ENCODE measurements around the gene LTN1. TPM values are rescaled to one million over a fixed set of nuclear protein-coding genes. Genes with fewer than 3 reads are reported as not detected.

Gene LTN1
- total RNA-seq, 1 donor from 2014 or later = 14.9 TPM

DNA sequence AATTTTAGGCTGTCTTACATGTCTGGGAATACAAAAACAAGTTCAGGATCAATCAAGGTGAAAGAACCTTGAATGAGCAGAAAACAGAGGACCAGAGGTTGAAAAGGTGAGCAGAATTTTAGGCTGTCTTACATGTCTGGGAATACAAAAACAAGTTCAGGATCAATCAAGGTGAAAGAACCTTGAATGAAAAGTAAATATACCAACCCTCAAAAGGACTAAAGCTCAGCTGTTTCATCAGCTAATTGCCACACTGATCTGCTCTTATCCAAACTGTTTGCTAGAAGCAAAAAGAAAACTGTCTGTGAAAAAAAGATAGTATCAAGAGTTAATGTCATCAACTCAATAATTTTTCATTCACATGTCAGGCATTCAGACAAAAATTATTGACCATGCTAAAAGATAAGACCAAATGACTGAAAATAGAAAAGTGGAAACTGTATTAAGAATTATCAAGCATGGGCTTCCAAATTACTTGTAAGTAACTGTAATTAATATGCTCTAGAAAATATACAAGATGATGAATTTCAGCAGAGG, 69.2 kb downstream of the LTN1 start:
- no peak for ATAC-seq

- ATAC-seq = no peak
Measured at GRCh38 chr21:28922368-28922767, 70.3 kb downstream of the LTN1 start.

GRCh38 chr21:28916150-28916893, 76.4 kb downstream of the LTN1 start:
- no peak for ATAC-seq

DNA sequence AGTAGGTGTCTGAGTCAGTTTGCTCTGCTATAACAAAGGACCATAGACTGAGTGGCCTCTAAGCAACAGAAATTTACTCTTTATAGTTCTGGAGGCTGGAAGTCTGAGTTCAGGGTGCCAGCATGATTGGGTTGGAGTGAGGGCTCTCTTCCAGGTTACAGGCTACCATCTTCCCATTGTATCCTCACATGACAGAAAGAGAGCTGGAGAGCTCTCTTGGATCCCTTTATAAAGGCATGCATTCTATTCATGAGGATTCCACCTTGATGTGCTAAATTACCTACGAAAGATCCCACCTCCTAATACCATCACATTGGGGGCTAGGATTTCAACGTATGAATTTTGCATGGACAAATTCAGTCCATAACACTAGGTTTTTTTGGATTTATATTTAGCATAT, 79.6 kb downstream of the LTN1 start:
- ATAC-seq = no peak

GRCh38 chr21:28910280-28910887, 82.3 kb downstream of the LTN1 start:
- ATAC-seq = no peak

DNA sequence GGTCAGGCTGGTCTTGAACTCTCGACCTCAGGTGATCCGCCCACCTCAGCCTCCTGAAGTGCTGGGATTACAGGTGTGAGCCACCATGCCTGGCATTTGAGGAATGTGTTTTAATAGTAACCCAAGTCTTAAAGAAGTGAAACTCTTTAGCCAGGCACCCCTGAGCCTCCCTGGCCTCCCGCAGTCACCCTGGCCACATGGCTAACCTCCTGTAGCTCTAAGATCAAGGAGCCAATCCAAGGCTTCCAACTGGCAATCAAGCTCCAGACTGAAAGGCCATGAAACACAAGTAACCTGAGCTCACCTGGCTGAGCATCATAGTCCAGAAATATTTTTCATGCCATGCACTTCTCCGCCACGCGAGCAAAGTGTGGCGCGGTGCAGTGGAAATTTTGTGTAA, 84.3 kb downstream of the LTN1 start:
- no peak for ATAC-seq

GRCh38 chr21:28906841-28907240, 85.8 kb downstream of the LTN1 start:
- no peak for ATAC-seq

GRCh38 chr21:28906236-28906635, 86.4 kb downstream of the LTN1 start:
- no peak for ATAC-seq

- no peak for ATAC-seq
Measured at GRCh38 chr21:28904961-28905435, 87.7 kb downstream of the LTN1 start.

DNA sequence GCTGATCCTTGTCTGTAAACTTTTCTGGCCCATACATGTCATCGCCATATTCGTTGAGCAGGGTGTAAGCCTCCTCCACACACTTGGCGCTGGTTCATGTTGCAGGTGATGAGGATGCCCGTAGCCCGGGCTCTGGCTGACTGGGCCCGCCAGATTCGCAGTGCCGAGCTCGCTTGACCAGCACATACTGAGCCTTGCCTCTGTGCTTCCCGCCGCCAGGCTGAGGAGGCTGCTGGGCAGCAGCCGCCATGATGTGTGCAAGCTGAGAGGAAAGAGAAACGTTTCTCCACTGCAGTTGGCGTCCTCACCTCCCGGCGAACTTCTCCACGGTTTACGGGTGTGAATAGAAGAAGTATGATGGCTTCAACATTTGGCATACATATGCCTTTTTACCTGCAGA, 89.2 kb downstream of the LTN1 start:
- no peak for ATAC-seq

GRCh38 chr21:28900481-28900880, 92.2 kb downstream of the LTN1 start:
- ATAC-seq = no peak

GRCh38 chr21:28899744-28900143, 92.9 kb downstream of the LTN1 start:
- ATAC-seq = no peak

- no peak for ATAC-seq
Measured at GRCh38 chr21:28899220-28899619, 93.5 kb downstream of the LTN1 start.

DNA sequence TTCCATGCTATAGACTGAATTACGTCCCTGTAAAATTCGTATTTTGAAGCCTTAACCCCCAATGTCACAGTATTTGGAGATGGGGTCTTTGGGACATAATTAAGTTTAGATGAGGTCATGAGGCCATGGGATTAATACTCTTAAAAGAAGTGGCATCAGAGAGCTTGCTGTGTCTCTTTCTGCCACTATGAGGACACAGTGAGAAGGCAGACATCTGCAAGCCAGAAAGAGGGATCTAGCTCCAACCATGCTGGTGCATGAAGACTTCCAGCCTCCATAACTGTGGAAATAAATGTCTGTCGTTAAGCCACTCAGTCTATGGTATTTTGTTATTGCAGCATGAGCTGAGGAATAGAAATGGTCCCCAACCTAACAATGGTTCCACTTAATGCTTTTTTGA, 99.0 kb downstream of the LTN1 start:
- ATAC-seq = no peak

DNA sequence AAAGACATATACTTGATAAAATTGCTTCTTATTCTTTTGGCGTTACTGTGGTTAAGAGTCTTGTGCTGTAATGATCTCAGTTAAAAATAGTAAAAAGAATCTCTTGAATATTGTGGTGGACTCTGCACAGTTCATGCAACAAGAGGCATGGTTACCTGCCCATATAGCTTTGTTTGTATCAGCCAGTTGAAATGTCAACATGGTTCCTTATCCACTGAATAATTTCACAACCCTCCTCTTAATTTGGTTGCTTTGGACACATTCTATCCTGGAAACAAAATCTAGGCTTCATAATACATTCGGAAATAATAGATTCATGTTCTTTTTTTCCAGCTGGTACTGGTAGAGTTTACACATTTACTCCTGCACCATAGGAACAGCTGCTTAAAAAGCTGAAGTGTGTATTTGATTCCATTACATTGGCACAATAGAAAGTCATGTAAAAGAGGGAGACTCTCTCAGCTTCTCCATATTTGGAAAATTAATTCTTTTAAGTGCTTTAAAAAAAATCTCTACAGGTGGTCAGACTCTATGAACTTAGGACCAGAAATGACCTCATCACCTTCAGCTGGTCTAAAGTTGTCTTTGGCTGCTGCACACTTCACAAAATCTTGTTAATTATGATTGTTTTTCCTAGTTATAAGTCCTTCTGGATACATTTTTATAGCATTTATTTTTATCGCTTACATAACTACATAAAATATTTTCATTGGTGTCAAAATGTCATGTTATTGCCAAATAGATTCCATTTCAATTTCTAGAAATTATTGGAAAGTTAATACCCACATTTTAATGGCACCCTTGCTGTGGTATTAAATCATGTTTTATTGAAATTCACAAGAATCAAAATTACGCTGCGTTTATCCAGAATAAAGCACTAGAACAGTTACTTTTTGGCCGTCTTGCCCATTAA, 100.2 kb downstream of the LTN1 start:
- ATAC-seq = no peak

GRCh38 chr21:28885853-28886177, 106.9 kb downstream of the LTN1 start:
- no peak for ATAC-seq

DNA sequence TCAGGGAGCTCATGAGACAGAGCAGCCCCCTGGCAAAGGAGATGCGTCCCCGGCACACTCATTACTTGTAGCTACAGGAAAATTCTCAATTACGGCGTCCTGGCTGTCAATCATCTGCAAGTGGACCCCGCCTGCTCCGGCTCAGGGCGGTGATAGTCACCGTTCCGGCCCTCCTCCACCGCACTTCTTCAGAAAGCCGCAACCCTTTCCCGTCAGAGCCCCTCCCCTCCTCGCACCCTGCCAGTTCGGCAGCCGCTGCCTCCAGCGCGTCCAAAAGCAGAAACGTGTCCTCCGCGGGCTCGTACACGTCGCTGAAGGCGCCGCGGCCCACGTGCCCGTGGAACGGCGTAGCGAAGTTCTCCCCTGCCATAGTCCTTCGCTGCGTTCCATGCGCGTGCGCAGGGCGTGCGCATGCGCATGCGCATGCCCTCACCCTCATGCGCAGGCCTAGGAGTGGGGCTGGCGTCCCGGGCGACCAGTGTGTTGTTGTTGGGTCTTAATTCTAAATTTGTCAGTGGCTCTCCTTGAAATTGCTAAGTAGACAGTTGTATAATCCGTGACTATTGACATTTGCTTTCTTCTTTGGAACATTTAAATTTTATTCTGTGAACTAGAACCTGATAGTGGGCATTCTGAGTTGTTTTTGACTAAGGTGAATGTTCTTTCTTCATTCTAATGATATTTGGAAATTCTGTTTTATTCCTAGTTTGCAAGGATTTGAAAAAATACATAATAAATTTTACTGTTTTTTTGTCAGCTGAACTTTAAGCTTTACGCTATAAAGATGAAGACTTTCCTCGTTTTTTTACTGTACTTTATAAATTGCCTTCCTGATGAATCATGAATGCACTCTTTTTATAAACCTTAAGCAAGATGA, 107.5 kb downstream of the LTN1 start:
- ATAC-seq = peak; percentile 99

DNA sequence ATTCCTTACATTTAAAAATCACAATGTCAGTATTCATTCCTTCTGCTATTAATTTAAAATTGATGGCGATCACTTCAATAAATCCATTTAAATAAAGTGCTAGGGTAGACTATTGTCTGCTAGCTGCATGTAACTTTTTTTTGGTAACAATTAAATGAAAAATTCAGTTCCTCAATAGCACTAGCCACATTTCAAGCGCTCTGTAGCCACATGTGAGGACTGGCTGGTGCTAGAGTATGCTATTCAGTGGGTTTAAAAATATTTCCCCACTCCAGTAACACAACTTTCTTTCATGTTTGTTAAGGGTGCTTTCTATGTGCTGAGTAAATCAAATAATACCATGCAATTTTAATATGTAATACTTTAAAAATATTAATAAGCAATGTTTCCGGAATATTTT, 108.2 kb downstream of the LTN1 start:
- no peak for ATAC-seq

- ATAC-seq = no peak
Measured at GRCh38 chr21:28883931-28884330, 108.7 kb downstream of the LTN1 start.

- no peak for ATAC-seq
Measured at GRCh38 chr21:28882345-28882744, 110.3 kb downstream of the LTN1 start.
